ENCODE measurements around the gene ARHGAP24. TPM values are rescaled to one million over a fixed set of nuclear protein-coding genes. Genes with fewer than 3 reads are reported as not detected.

The ARHGAP24 gene
- total and polyA plus RNA-seq, 2 donors (not counting 1 experiment from before 2014, with no cell fraction given), result 48.4 to 141 TPM

DNA sequence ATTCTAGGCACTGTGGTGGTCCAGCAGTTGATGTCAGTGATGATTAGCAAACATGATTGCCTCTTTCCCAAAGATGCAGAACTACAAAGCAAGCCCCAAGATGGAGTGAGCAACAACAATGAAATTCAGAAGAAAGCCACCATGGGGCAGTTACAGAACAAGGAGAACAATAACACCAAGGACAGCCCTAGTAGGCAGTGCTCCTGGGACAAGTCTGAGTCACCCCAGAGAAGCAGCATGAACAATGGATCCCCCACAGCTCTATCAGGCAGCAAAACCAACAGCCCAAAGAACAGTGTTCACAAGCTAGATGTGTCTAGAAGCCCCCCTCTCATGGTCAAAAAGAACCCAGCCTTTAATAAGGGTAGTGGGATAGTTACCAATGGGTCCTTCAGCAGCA is 519.6 kb downstream of the ARHGAP24 start:
- H3K36me3 ChIP-seq (replicated peaks in 1 of 2; ENCODE audit: control extremely low read depth in 1 of 2, control insufficient read depth in 1 of 2, extremely low read depth in 1 of 2, insufficient read depth in 2 of 2, low read length in 1 of 2), result peaks cover 11 to 53% of the 10 kb centered on the region in 2 experiments
- ChIA-PET POLR2A (no interaction called here), CTCF (no interaction called here)
- no peaks in the 10 kb centered on the region for H3K4me1 ChIP-seq (ENCODE audit: control insufficient read depth in 2 of 2, insufficient read depth in 2 of 2, low read length in 2 of 2)
- Mint-ChIP-seq H3K27ac (no peak overlapping the region), H3K9me3 (ENCODE audit: insufficient read depth) (no peaks in the 10 kb centered on the region), H3K4me1 (no peaks in the 10 kb centered on the region), H3K4me3 (no peak overlapping the region), H3K27me3 (no peaks in the 10 kb centered on the region)
- H3K4me2 ChIP-seq (replicated peaks; ENCODE audit: low read depth, low read length, poor library complexity, severe bottlenecking), result no peak overlapping the region
- intact Hi-C loops (cut with micrococcal nuclease), result no loop called here
- no peaks in the 10 kb centered on the region for H4K20me1 ChIP-seq (ENCODE audit: control insufficient read depth, insufficient read depth, low read length, poor library complexity, severe bottlenecking)
- no peaks in the 10 kb centered on the region for H3K9me3 ChIP-seq (ENCODE audit: control extremely low read depth in 1 of 3, control insufficient read depth in 2 of 3, insufficient read depth in 1 of 3, low read length in 2 of 3)
- no peak for DNase-seq
- no peaks in the 10 kb centered on the region for H3K27me3 ChIP-seq (replicated peaks in 1 of 4; ENCODE audit: control extremely low read depth in 1 of 4, control insufficient read depth in 3 of 4, insufficient read depth in 4 of 4, low read length in 3 of 4)
- H3K79me2 ChIP-seq (ENCODE audit: control insufficient read depth, insufficient read depth, low read length), result no peaks in the 10 kb centered on the region
- no peak for ATAC-seq (ENCODE audit: low read depth)
- no peak overlapping the region for H3K27ac ChIP-seq (ENCODE audit: low read length in 2 of 2)
- TF ChIP-seq, protein P1, sequence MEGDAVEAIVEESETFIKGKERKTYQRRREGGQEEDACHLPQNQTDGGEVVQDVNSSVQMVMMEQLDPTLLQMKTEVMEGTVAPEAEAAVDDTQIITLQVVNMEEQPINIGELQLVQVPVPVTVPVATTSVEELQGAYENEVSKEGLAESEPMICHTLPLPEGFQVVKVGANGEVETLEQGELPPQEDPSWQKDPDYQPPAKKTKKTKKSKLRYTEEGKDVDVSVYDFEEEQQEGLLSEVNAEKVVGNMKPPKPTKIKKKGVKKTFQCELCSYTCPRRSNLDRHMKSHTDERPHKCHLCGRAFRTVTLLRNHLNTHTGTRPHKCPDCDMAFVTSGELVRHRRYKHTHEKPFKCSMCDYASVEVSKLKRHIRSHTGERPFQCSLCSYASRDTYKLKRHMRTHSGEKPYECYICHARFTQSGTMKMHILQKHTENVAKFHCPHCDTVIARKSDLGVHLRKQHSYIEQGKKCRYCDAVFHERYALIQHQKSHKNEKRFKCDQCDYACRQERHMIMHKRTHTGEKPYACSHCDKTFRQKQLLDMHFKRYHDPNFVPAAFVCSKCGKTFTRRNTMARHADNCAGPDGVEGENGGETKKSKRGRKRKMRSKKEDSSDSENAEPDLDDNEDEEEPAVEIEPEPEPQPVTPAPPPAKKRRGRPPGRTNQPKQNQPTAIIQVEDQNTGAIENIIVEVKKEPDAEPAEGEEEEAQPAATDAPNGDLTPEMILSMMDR (IDR thresholded peaks at IDR 0.05), result no peak
- no peak for TF ChIP-seq EZH2 (IDR thresholded peaks at IDR 0.05; ENCODE audit: borderline replicate concordance, insufficient read depth, low read depth, low read length, poor library complexity, severe bottlenecking)
- H2AFZ ChIP-seq (ENCODE audit: insufficient read depth, low read depth, low read length, poor library complexity, severe bottlenecking), result no peak overlapping the region
- no peak overlapping the region for H3K4me3 ChIP-seq (ENCODE audit: control extremely low read depth in 1 of 5, extremely low read depth in 1 of 5, insufficient read depth in 1 of 5, low read depth in 2 of 5, low read length in 4 of 5)
- no peak overlapping the region for H3K9ac ChIP-seq (ENCODE audit: low read length)

DNA sequence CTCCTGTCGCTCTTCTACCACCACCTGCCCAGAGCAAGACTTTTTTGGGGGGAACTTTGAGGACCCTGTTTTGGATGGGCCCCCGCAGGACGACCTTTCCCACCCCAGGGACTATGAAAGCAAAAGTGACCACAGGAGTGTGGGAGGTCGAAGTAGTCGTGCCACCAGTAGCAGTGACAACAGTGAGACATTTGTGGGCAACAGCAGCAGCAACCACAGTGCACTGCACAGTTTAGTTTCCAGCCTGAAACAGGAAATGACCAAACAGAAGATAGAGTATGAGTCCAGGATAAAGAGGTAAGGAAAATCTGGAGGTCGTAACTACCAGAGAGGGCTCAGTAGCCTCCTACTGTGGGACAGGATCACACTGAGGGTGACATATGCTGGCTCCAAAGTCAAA is 520.4 kb downstream of the ARHGAP24 start:
- Histone ChIP-seq H3K4me1 (ENCODE audit: control insufficient read depth in 2 of 2, insufficient read depth in 2 of 2, low read length in 2 of 2) (no peaks in the 10 kb centered on the region), H3K9ac (ENCODE audit: low read length) (no peak overlapping the region), H3K79me2 (ENCODE audit: control insufficient read depth, insufficient read depth, low read length) (no peaks in the 10 kb centered on the region), H3K9me3 (ENCODE audit: control extremely low read depth in 1 of 3, control insufficient read depth in 2 of 3, insufficient read depth in 1 of 3, low read length in 2 of 3) (no peaks in the 10 kb centered on the region), H4K20me1 (ENCODE audit: control insufficient read depth, insufficient read depth, low read length, poor library complexity, severe bottlenecking) (no peaks in the 10 kb centered on the region), H3K4me3 (ENCODE audit: control extremely low read depth in 1 of 5, extremely low read depth in 1 of 5, insufficient read depth in 1 of 5, low read depth in 2 of 5, low read length in 4 of 5) (no peak overlapping the region), H2AFZ (ENCODE audit: insufficient read depth, low read depth, low read length, poor library complexity, severe bottlenecking) (no peak overlapping the region), H3K27ac (ENCODE audit: low read length in 2 of 2) (no peak overlapping the region), H3K36me3 (replicated peaks in 1 of 2; ENCODE audit: control extremely low read depth in 1 of 2, control insufficient read depth in 1 of 2, extremely low read depth in 1 of 2, insufficient read depth in 2 of 2, low read length in 1 of 2) (peaks cover 11 to 57% of the 10 kb centered on the region in 2 experiments), H3K27me3 (replicated peaks in 1 of 4; ENCODE audit: control extremely low read depth in 1 of 4, control insufficient read depth in 3 of 4, insufficient read depth in 4 of 4, low read length in 3 of 4) (no peaks in the 10 kb centered on the region), H3K4me2 (replicated peaks; ENCODE audit: low read depth, low read length, poor library complexity, severe bottlenecking) (no peak overlapping the region)
- 79% methylated on average over 3 of the region's 6 CpGs for WGBS (ENCODE audit: insufficient coverage)
- no peak overlapping the region for H3K27ac Mint-ChIP-seq
- ATAC-seq (ENCODE audit: low read depth) (no peak), DNase-seq (no peak)
- no peak overlapping the region for H3K4me3 Mint-ChIP-seq
- H3K27me3 Mint-ChIP-seq, result no peaks in the 10 kb centered on the region
- ChIA-PET CTCF (no interaction called here), POLR2A (no interaction called here)
- no peaks in the 10 kb centered on the region for H3K9me3 Mint-ChIP-seq (ENCODE audit: insufficient read depth)
- H3K4me1 Mint-ChIP-seq, result no peaks in the 10 kb centered on the region
- TF ChIP-seq EZH2 (IDR thresholded peaks at IDR 0.05; ENCODE audit: borderline replicate concordance, insufficient read depth, low read depth, low read length, poor library complexity, severe bottlenecking), result no peak
- TF ChIP-seq, protein P1 (IDR thresholded peaks at IDR 0.05), result no peak
- intact Hi-C loops (cut with micrococcal nuclease), result no loop called here
